H9 (cell line): ENCODE results near the gene KDM4C. TPM values are rescaled to one million over a fixed set of nuclear protein-coding genes. Genes with fewer than 3 reads are reported as not detected.

Experiments used
- DNase-seq: peaks from one replicate; pipeline ENCODE4 v3.0.0-alpha.2; 2017
- H2AFZ ChIP-seq: one replicate; pipeline ENCODE4 v1.6.1; 2013; ENCODE audit warnings: mild to moderate bottlenecking, low read length, control low read depth, moderate library complexity
- H2AK5ac ChIP-seq: 2 replicates; pipeline ENCODE4 v1.6.1; 2013; ENCODE audit warnings: low read length, control low read depth, mixed read lengths; ENCODE audit not compliant: insufficient read length
- H2BK120ac ChIP-seq: one replicate; pipeline ENCODE4 v1.6.1; 2013; ENCODE audit warnings: low read depth, mild to moderate bottlenecking, low read length, control low read depth, inconsistent platforms; ENCODE audit not compliant: poor library complexity, severe bottlenecking
- H2BK12ac ChIP-seq: 2 replicates; pipeline ENCODE4 v1.6.1; 2013; ENCODE audit warnings: low read length, control low read depth, mixed read lengths, low read depth; ENCODE audit not compliant: insufficient read length
- H2BK15ac ChIP-seq: 2 replicates; pipeline ENCODE4 v1.6.1; 2013; ENCODE audit warnings: low read depth, low read length, control low read depth
- H2BK20ac ChIP-seq: one replicate; pipeline ENCODE4 v1.6.1; 2013; ENCODE audit warnings: low read depth, mild to moderate bottlenecking, low read length, control low read depth, inconsistent platforms; ENCODE audit not compliant: poor library complexity, severe bottlenecking
- H2BK5ac ChIP-seq: 2 replicates; pipeline ENCODE4 v1.6.1; 2013; ENCODE audit warnings: low read length, control low read depth, mixed read lengths; ENCODE audit not compliant: insufficient read length
- H3K14ac ChIP-seq: 2 replicates; pipeline ENCODE4 v1.6.1; 2013; ENCODE audit warnings: low read length, control low read depth; ENCODE audit not compliant: insufficient read depth
- H3K18ac ChIP-seq: 2 replicates; pipeline ENCODE4 v1.6.1; 2013; ENCODE audit warnings: low read depth, mild to moderate bottlenecking, mixed read lengths, low read length, control low read depth; ENCODE audit not compliant: insufficient read length
- H3K23ac ChIP-seq: 2 replicates; pipeline ENCODE4 v1.6.1; 2013; ENCODE audit warnings: low read length, control low read depth, mixed read lengths, low read depth; ENCODE audit not compliant: insufficient read length
- H3K23me2 ChIP-seq: 2 replicates; pipeline ENCODE4 v1.6.1; 2013; ENCODE audit warnings: low read depth, mild to moderate bottlenecking, mixed read lengths, low read length, control low read depth; ENCODE audit not compliant: insufficient read length, poor library complexity, severe bottlenecking
- H3K27ac ChIP-seq: 2 replicates; pipeline ENCODE4 v1.5.1; 2013; ENCODE audit warnings: low read length, control low read depth, mixed read lengths, low read depth; ENCODE audit not compliant: insufficient read length
- H3K27me3 ChIP-seq: 2 replicates; pipeline ENCODE4 v1.6.1; 2013; ENCODE audit warnings: low read length, control low read depth, inconsistent platforms; ENCODE audit not compliant: insufficient read depth
- H3K4ac ChIP-seq: 2 replicates; pipeline ENCODE4 v1.6.1; 2013; ENCODE audit warnings: low read depth, mild to moderate bottlenecking, control low read depth, inconsistent platforms, low read length, moderate library complexity
- H3K4me1 ChIP-seq: 2 replicates; pipeline ENCODE4 v1.6.1; 2013; ENCODE audit warnings: low read length, control low read depth, inconsistent platforms; ENCODE audit not compliant: insufficient read depth
- H3K4me2 ChIP-seq: 2 replicates; pipeline ENCODE4 v1.6.1; 2013; ENCODE audit warnings: low read length, control low read depth, mixed read lengths; ENCODE audit not compliant: insufficient read length, insufficient read depth
- H3K56ac ChIP-seq: 2 replicates; pipeline ENCODE4 v1.6.1; 2013; ENCODE audit warnings: low read depth, mild to moderate bottlenecking, mixed read lengths, low read length, control low read depth; ENCODE audit not compliant: insufficient read length
- H3K79me1 ChIP-seq: 2 replicates; pipeline ENCODE4 v1.6.1; 2013; ENCODE audit warnings: low read depth, mild to moderate bottlenecking, moderate library complexity, low read length, control low read depth, inconsistent platforms; ENCODE audit not compliant: insufficient read depth, poor library complexity, severe bottlenecking
- H3K79me2 ChIP-seq: 2 replicates; pipeline ENCODE4 v1.6.1; 2013; ENCODE audit warnings: low read length, control low read depth, inconsistent platforms; ENCODE audit not compliant: insufficient read depth
- H3K9ac ChIP-seq: 2 replicates; pipeline ENCODE4 v1.6.1; 2013; ENCODE audit warnings: low read length, control low read depth, mixed read lengths; ENCODE audit not compliant: insufficient read length; ENCODE audit errors: extremely low read depth
- H3K9me3 ChIP-seq: one replicate; pipeline ENCODE4 v1.6.1; 2013; ENCODE audit warnings: low read depth, low read length, inconsistent platforms; ENCODE audit not compliant: control insufficient read depth
- H3T11ph ChIP-seq: one replicate; pipeline ENCODE4 v1.6.1; 2013; ENCODE audit warnings: mild to moderate bottlenecking, low read length, control low read depth, inconsistent platforms
- H4K20me1 ChIP-seq: one replicate; pipeline ENCODE4 v1.6.1; 2013; ENCODE audit not compliant: control insufficient read depth, insufficient read length, insufficient read depth
- H4K5ac ChIP-seq: 2 replicates; pipeline ENCODE4 v1.6.1; 2013; ENCODE audit warnings: low read depth, mild to moderate bottlenecking, mixed read lengths, low read length, control low read depth; ENCODE audit not compliant: insufficient read length
- H4K8ac ChIP-seq: replicated peaks from 2 replicates; pipeline ENCODE4 v1.6.1; 2013; ENCODE audit warnings: low read length, control low read depth, mixed read lengths, low read depth; ENCODE audit not compliant: insufficient read length
- H4K91ac ChIP-seq: 2 replicates; pipeline ENCODE4 v1.6.1; 2013; ENCODE audit warnings: low read depth, mild to moderate bottlenecking, moderate library complexity, mixed read lengths, low read length, control low read depth; ENCODE audit not compliant: insufficient read length
- H3K27ac Mint-ChIP-seq, 3 experiments: 2 replicates in 2 of 3; 3 replicates in 1 of 3; pipeline ENCODE4 v1.8.0; 2020 to 2021; ENCODE audit warnings: mixed read lengths in 3 of 3, mild to moderate bottlenecking in 1 of 3, moderate library complexity in 1 of 3
- H3K27me3 Mint-ChIP-seq: 2 replicates; pipeline ENCODE4 v1.8.0; 2021; ENCODE audit warnings: low read depth, mild to moderate bottlenecking, moderate library complexity, mixed read lengths
- H3K36me3 Mint-ChIP-seq, 3 experiments: 2 replicates in 2 of 3; 3 replicates in 1 of 3; pipeline ENCODE4 v1.8.0; 2020 to 2021; ENCODE audit warnings: low read depth in 3 of 3, mixed read lengths in 3 of 3; ENCODE audit not compliant: insufficient read depth in 1 of 3
- H3K4me1 Mint-ChIP-seq, 2 experiments: 2 replicates each; pipeline ENCODE4 v1.8.0; 2020; ENCODE audit warnings: mixed read lengths in 2 of 2
- H3K4me3 Mint-ChIP-seq, 2 experiments: 2 replicates in 1 of 2; 3 replicates in 1 of 2; pipeline ENCODE4 v1.8.0; 2020 to 2021; ENCODE audit warnings: mild to moderate bottlenecking in 2 of 2, mixed read lengths in 2 of 2, moderate library complexity in 1 of 2
- H3K9me3 Mint-ChIP-seq, 2 experiments: 2 replicates in 1 of 2; 3 replicates in 1 of 2; pipeline ENCODE4 v1.8.0; 2020; ENCODE audit warnings: mild to moderate bottlenecking in 2 of 2, mixed read lengths in 2 of 2, moderate library complexity in 1 of 2
- whole genome bisulfite sequencing: extraction: QIAGEN DNeasy Blood & Tissue Kit; methylation state at CpG from one replicate; pipeline ENCODE4 v1.1.7; 2013; ENCODE audit warnings: missing lambda C conversion rate, low lambda C conversion rate, mixed read lengths; ENCODE audit not compliant: insufficient read length; ENCODE audit errors: extremely low coverage; 5-methylcytosine and 5-hydroxymethylcytosine counted together
- total RNA-seq: library from RNA; stranded (reverse); gene quantifications from 2 replicates; pipeline ENCODE4 v1.2.1, GENCODE V29; 2021
- TF ChIP-seq, protein P1 (sequence below): fragments of 200-600 bp; sonication (generic); conservative IDR thresholded peaks from 3 replicates; pipeline ENCODE4 v1.8.0; 2021; ENCODE audit warnings: antibody characterized with exemption, mild to moderate bottlenecking

Gene KDM4C
- total RNA-seq, 1 experiment from 2014 or later: 24.0 TPM

DNA sequence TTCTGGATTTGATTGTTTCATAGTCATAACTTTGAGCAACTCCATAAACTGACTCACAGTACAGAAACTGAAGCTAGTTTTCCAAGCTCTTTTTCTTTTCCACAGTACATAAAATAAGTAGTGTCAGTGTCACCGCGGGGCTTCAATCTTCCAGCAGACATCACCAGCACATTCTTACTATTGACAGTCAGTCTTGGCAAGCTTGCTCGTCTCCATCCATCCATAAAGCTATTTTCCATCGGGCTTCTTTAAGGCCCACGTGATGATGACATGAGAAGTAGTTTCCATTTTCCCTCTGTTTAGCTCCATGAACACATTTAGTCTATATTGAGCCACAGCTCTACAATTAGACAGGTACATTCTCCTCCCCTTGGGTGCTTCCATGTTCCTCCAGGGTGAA lies 443.4 kb downstream of the KDM4C start:
- Mint-ChIP-seq H3K36me3 (no peaks in the 10 kb centered on the region), H3K27ac (no peak overlapping the region), H3K27me3 (no peaks in the 10 kb centered on the region; the same call in 1 of the 2 replicates), H3K4me1 (peaks cover 11 to 25% of the 10 kb centered on the region in 2 experiments), H3K9me3 (no peaks in the 10 kb centered on the region), H3K4me3 (no peak overlapping the region)
- Histone ChIP-seq H2AK5ac (no peak overlapping the region), H3K27me3 (no peaks in the 10 kb centered on the region), H3K4me2 (no peak overlapping the region), H3K23me2 (no peaks in the 10 kb centered on the region), H3K9ac (no peak overlapping the region), H3K79me1 (no peaks in the 10 kb centered on the region), H3T11ph (no peak overlapping the region), H2BK120ac (no peak overlapping the region), H3K9me3 (no peaks in the 10 kb centered on the region), H4K91ac (no peak overlapping the region), H4K8ac (no peak overlapping the region), H2BK12ac (no peak overlapping the region), H3K14ac (no peak overlapping the region), H3K79me2 (no peaks in the 10 kb centered on the region), H4K20me1 (no peaks in the 10 kb centered on the region), H3K4me1 (no peaks in the 10 kb centered on the region; the same call in 1 of the 2 replicates), H3K18ac (no peak overlapping the region), H3K56ac (no peak overlapping the region), H2AFZ (no peak overlapping the region), H3K23ac (no peak overlapping the region), H3K27ac (no peak overlapping the region), H2BK15ac (no peak overlapping the region), H2BK5ac (no peak overlapping the region), H2BK20ac (no peak overlapping the region), H3K4ac (no peak overlapping the region), H4K5ac (no peak overlapping the region)
- TF ChIP-seq, protein P1, sequence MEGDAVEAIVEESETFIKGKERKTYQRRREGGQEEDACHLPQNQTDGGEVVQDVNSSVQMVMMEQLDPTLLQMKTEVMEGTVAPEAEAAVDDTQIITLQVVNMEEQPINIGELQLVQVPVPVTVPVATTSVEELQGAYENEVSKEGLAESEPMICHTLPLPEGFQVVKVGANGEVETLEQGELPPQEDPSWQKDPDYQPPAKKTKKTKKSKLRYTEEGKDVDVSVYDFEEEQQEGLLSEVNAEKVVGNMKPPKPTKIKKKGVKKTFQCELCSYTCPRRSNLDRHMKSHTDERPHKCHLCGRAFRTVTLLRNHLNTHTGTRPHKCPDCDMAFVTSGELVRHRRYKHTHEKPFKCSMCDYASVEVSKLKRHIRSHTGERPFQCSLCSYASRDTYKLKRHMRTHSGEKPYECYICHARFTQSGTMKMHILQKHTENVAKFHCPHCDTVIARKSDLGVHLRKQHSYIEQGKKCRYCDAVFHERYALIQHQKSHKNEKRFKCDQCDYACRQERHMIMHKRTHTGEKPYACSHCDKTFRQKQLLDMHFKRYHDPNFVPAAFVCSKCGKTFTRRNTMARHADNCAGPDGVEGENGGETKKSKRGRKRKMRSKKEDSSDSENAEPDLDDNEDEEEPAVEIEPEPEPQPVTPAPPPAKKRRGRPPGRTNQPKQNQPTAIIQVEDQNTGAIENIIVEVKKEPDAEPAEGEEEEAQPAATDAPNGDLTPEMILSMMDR: no peak
- WGBS: no CpG with 5 or more reads among the region's 5 CpGs
- DNase-seq: no peak
